Adrenal gland (tissue), 12 donors: Measurements from ENCODE around the gene ATP9B. TPM values are rescaled to one million over a fixed set of nuclear protein-coding genes. Genes with fewer than 3 reads are reported as not detected.

Experiments used
- DNase-seq, 7 donors: peaks; one replicate each; pipeline ENCODE4 v3.0.0-alpha.2; 2019 to 2020
- H3K27ac ChIP-seq, 5 donors: fragments of 200-600 bp; sonication (generic) in 4 of 5; 1 replicate in 3 of 5; 2 replicates in 2 of 5; pipeline versions ENCODE4 v1.5.1 to v1.8.0; 2016 to 2020; ENCODE audit warnings: mild to moderate bottlenecking in 1 of 5
- H3K27me3 ChIP-seq: fragments of 200-600 bp; 2 replicates; pipeline ENCODE4 v1.8.0; 2021
- H3K36me3 ChIP-seq, 2 donors: fragments of 200-600 bp; replicated peaks in 1 of 2; 1 replicate in 1 of 2; 2 replicates in 1 of 2; pipeline versions ENCODE4 v1.5.1 to v1.8.0; 2018 to 2022
- H3K4me1 ChIP-seq, 2 donors: fragments of 200-600 bp; replicated peaks in 1 of 2; 1 replicate in 1 of 2; 2 replicates in 1 of 2; pipeline versions ENCODE4 v1.5.1 to v1.8.0; 2018 to 2021
- H3K4me3 ChIP-seq, 4 donors: fragments of 200-600 bp; sonication (generic) in 3 of 4; one replicate each; pipeline ENCODE4 v1.5.1; 2016 to 2018
- H3K9me3 ChIP-seq, 3 donors: fragments of 200-600 bp; sonication (generic) in 1 of 3; replicated peaks in 1 of 3; 1 replicate in 2 of 3; 2 replicates in 1 of 3; pipeline versions ENCODE4 v1.5.1 to v1.8.0; 2016 to 2021
- CTCF ChIP-seq, 6 experiments: fragments of 450-650 bp in 4 of 6; fragments of 200-600 bp in 2 of 6; sonication (generic) in 1 of 6; IDR thresholded peaks; 1 replicate in 5 of 6; 2 replicates in 1 of 6; pipeline versions ENCODE4 v1.5.1 to v1.8.0; 2016 to 2021; ENCODE audit warnings: antibody characterized with exemption in 6 of 6, mild to moderate bottlenecking in 2 of 6, moderate library complexity in 1 of 6
- POLR2A ChIP-seq, 2 donors: fragments of 450-650 bp; IDR thresholded peaks; one replicate each; pipeline ENCODE4 v1.6.1; 2017; ENCODE audit warnings: antibody characterized with exemption in 2 of 2, mild to moderate bottlenecking in 2 of 2, moderate library complexity in 1 of 2
- WGBS, 4 donors: extraction: QIAGEN DNeasy Blood & Tissue Kit in 2 of 4; methylation state at CpG; one replicate each; pipeline versions ENCODE4 v1.1.5 to v1.1.7; 2013 to 2017; 5-methylcytosine and 5-hydroxymethylcytosine counted together
- intact Hi-C, 2 donors: fragments of 100-400 bp; cut with DNase I; formaldehyde crosslinking; loops; one replicate each; pipeline versions ENCODE4 v1.14.1 to v1.15.0; 2022 to 2023
- polyA plus RNA-seq, 3 donors: library from polyadenylated mRNA; stranded (reverse); fragments of 200-250 nt in 2 of 3; fragments of 350-450 nt in 1 of 3; fragmentation: Illumina TruSeq in 1 of 3; extraction: RNeasy Lipid Tissue Mini Kit (QIAGEN cat#74804) in 1 of 3; gene quantifications; one replicate each; pipeline ENCODE4 v1.2.3, GENCODE V29; 2013 to 2014
- total RNA-seq, 9 donors: library from RNA; depleted of rRNA in 4 of 9; stranded (reverse); fragments of >200 nt in 4 of 9; fragments of 120-200 nt in 1 of 9; fragmentation: NEBNext Ultra II Directional in 1 of 9; extraction: Animal tissue kit (Norgen Biotek cat#: 25700) in 1 of 9; gene quantifications; one replicate each; pipeline versions ENCODE4 v1.1.0 to v1.2.4, GENCODE V29; 2013 to 2023
- donor health status: healthy with polysubstance abuse.
- donor health status: Bipolar disorder and iron deficiency.
- donor health status: DM: yes; HTN: yes; CAD: no.
- donor health status: DM: no; HTN: no; CAD: no.
- donor health status: DM: no; HTN: no; CAD: no.
- donor health status: DM: yes; HTN: yes; CAD: no.

The ATP9B gene
- total and polyA plus RNA-seq, 12 donors, result 16.3 to 36.0 (median 27.7) TPM

- Histone ChIP-seq H3K4me1 (peaks cover 0 to 23% of the 10 kb centered on the region in 2 donors), H3K36me3 (peaks cover 0 to 3% of the 10 kb centered on the region in 2 donors), H3K27me3 (no peaks in the 10 kb centered on the region), H3K4me3 (no peak overlapping the region), H3K9me3 (no peaks in the 10 kb centered on the region), H3K27ac (peak overlapping the region in 2 of 5 donors; percentile 75 to 83)
- no peak for DNase-seq
- 93 to 98% (median 96%) methylated on average over 6 to 30 of the region's 30 CpGs for WGBS, 4 donors
- intact Hi-C loops, result no loop called here
- TF ChIP-seq POLR2A (IDR thresholded peaks at IDR 0.05), result no peak
- TF ChIP-seq CTCF (IDR thresholded peaks at IDR 0.05), result no peak
These were observed 337.5 kb downstream of the ATP9B start for GRCh38 chr18:79406708-79407107.

GRCh38 chr18:79409313-79409712 lies 340.1 kb downstream of the ATP9B start:
- no peak overlapping the region for H3K4me3 ChIP-seq

GRCh38 chr18:79410171-79410641 lies 341.0 kb downstream of the ATP9B start:
- H3K9me3 ChIP-seq, result no peaks in the 10 kb centered on the region
- no peak for TF ChIP-seq CTCF (IDR thresholded peaks at IDR 0.05)
- TF ChIP-seq POLR2A (IDR thresholded peaks at IDR 0.05), result no peak
- H3K4me1 ChIP-seq, result no peaks in the 10 kb centered on the region
- H3K4me3 ChIP-seq, result no peak overlapping the region
- WGBS, 4 donors, result 94 to 98% (median 95%) methylated on average over 19 to 30 of the region's 30 CpGs
- DNase-seq, result no peak
- H3K27me3 ChIP-seq, result no peaks in the 10 kb centered on the region
- intact Hi-C loops, result no loop called here
- H3K27ac ChIP-seq, result no peak overlapping the region
- peaks cover 0 to 10% of the 10 kb centered on the region in 2 donors for H3K36me3 ChIP-seq

More at GRCh38 chr18:79409313-79409712, 340.1 kb downstream of the ATP9B start:
- TF ChIP-seq CTCF (IDR thresholded peaks at IDR 0.05), result no peak
- no peak for TF ChIP-seq POLR2A (IDR thresholded peaks at IDR 0.05)
- 72 to 91% (median 83%) methylated on average over 3 of the region's 3 CpGs for WGBS, 4 donors
- DNase-seq, result no peak
- intact Hi-C loops, result no loop called here
- H3K4me1 ChIP-seq, result no peaks in the 10 kb centered on the region
- no peaks in the 10 kb centered on the region for H3K27me3 ChIP-seq
- peaks cover 0 to 10% of the 10 kb centered on the region in 2 donors for H3K36me3 ChIP-seq
- H3K27ac ChIP-seq, result no peak overlapping the region
- H3K9me3 ChIP-seq, result no peaks in the 10 kb centered on the region

GRCh38 chr18:79410731-79411613 lies 341.8 kb downstream of the ATP9B start:
- WGBS, 4 donors, result 94 to 96% (median 95%) methylated on average over 32 to 84 of the region's 84 CpGs
- no peak for TF ChIP-seq CTCF (IDR thresholded peaks at IDR 0.05)
- TF ChIP-seq POLR2A (IDR thresholded peaks at IDR 0.05), result no peak
- no peaks in the 10 kb centered on the region for H3K9me3 ChIP-seq
- no peaks in the 10 kb centered on the region for H3K4me1 ChIP-seq
- H3K27me3 ChIP-seq, result no peaks in the 10 kb centered on the region
- DNase-seq, result no peak
- H3K36me3 ChIP-seq, result peaks cover 0 to 10% of the 10 kb centered on the region in 2 donors
- H3K4me3 ChIP-seq, result no peak overlapping the region
- no peak overlapping the region for H3K27ac ChIP-seq
- intact Hi-C loops, result no loop called here
